Osteocyte (in vitro differentiated cells): ENCODE results near the gene FUT2. TPM values are rescaled to one million over a fixed set of nuclear protein-coding genes. Genes with fewer than 3 reads are reported as not detected.

Experiments
- DNase-seq: peaks from one replicate; pipeline ENCODE4 v3.0.0; 2021; ENCODE audit warnings: mixed read lengths; ENCODE audit not compliant: unreplicated experiment; ENCODE audit errors: extremely low spot score
- H3K27ac Mint-ChIP-seq: one replicate; pipeline ENCODE4 v1.8.0; 2021; ENCODE audit warnings: mild to moderate bottlenecking, mixed read lengths; ENCODE audit not compliant: unreplicated experiment
- H3K27me3 Mint-ChIP-seq: one replicate; pipeline ENCODE4 v1.8.0; 2021; ENCODE audit warnings: mixed read lengths; ENCODE audit not compliant: unreplicated experiment
- H3K36me3 Mint-ChIP-seq: one replicate; pipeline ENCODE4 v1.8.0; 2021; ENCODE audit warnings: mixed read lengths; ENCODE audit not compliant: unreplicated experiment
- H3K4me1 Mint-ChIP-seq: one replicate; pipeline ENCODE4 v1.8.0; 2021; ENCODE audit warnings: mixed read lengths; ENCODE audit not compliant: unreplicated experiment
- H3K4me3 Mint-ChIP-seq: one replicate; pipeline ENCODE4 v1.8.0; 2021; ENCODE audit warnings: mild to moderate bottlenecking, moderate library complexity, mixed read lengths; ENCODE audit not compliant: unreplicated experiment
- H3K9me3 Mint-ChIP-seq: one replicate; pipeline ENCODE4 v1.8.0; 2021; ENCODE audit warnings: mixed read lengths; ENCODE audit not compliant: unreplicated experiment
- CTCF ChIP-seq: fragments of 200-600 bp; sonication (generic); IDR thresholded peaks from 2 replicates; pipeline ENCODE4 v1.5.0; 2021; ENCODE audit warnings: antibody characterized with exemption, mild to moderate bottlenecking, moderate library complexity
- total RNA-seq: library from RNA; stranded (reverse); gene quantifications from 2 replicates; pipeline ENCODE4 v1.2.1, GENCODE V29; 2021

FUT2 gene
- total RNA-seq, 1 donor from 2014 or later = not detected

DNA sequence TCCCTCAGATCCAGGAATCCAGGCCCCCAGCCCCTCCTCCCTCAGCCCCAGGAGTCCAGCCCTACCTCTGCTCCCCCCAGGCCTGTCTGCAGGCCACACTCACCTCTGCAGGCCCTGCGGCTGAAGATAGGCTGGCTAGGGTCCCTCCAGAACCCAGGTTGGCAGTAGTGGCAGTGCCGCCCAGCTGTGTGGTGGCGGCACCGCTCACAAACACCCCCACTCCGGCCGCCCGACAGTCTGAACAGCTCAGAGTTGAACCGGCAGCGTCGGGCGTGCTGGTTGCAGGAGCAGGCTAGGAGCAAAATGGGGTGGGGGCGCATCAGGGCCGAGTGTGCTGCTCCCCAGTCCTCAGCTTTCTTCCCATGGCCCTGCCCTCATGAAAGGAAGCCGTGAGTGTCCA is 31.3 kb upstream of the FUT2 start:
- no peak for TF ChIP-seq CTCF

DNA sequence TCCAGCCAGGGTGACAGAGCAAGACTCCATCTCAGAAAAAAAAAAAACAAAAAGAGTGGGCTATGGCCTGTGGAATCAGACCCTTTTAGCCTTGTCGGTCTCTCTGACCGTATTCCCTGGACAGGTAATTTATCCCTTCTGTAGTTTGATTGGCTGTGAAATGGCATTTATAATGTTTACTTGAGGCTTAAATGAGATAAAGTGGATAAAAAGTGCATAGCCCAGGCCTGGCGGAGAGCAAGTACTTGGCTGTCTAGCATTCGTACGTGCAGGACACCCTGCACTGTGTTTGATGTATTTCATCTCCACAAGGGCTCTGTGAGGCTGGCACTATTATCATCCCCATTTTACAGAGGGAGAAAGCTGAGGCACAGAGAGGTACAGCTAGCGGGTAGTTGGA is 30.0 kb upstream of the FUT2 start:
- TF ChIP-seq CTCF = no peak
- H3K4me3 Mint-ChIP-seq = no peak overlapping the region
- no peak for DNase-seq

More for the DNA sequence above, 31.3 kb upstream of the FUT2 start:
- no peaks in the 10 kb centered on the region for H3K36me3 Mint-ChIP-seq
- no peak for DNase-seq
- H3K27ac Mint-ChIP-seq = no peak overlapping the region
- H3K27me3 Mint-ChIP-seq = no peaks in the 10 kb centered on the region
- no peak overlapping the region for H3K4me3 Mint-ChIP-seq
- peaks cover 4% of the 10 kb centered on the region for H3K4me1 Mint-ChIP-seq
- H3K9me3 Mint-ChIP-seq = no peaks in the 10 kb centered on the region

GRCh38 chr19:48668332-48668731 is 27.4 kb upstream of the FUT2 start:
- Mint-ChIP-seq H3K27ac (no peak overlapping the region), H3K4me3 (no peak overlapping the region), H3K9me3 (no peaks in the 10 kb centered on the region), H3K27me3 (no peaks in the 10 kb centered on the region), H3K36me3 (no peaks in the 10 kb centered on the region), H3K4me1 (no peaks in the 10 kb centered on the region)
- no peak for TF ChIP-seq CTCF
- DNase-seq = no peak

More for the DNA sequence above, 30.0 kb upstream of the FUT2 start:
- no peak overlapping the region for H3K27ac Mint-ChIP-seq
- no peaks in the 10 kb centered on the region for H3K9me3 Mint-ChIP-seq
- H3K27me3 Mint-ChIP-seq = no peaks in the 10 kb centered on the region
- H3K4me1 Mint-ChIP-seq = peaks cover 2% of the 10 kb centered on the region
- H3K36me3 Mint-ChIP-seq = no peaks in the 10 kb centered on the region

DNA sequence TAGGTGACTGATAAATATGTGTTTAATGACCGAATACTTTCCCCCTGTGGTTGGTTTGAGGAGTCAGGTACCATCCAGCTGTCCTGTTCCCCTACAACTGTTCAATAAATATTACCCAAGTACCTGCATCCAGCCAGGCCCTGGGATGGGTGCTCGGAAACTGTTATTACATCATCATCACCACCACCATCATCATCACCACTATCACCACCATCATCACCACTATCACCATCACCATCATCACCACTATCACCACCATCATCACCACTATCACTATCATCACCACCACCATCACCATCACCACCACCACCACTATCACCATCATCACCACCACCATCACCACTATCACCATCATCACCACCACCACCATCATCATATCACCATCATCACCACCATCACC is 27.0 kb upstream of the FUT2 start:
- Mint-ChIP-seq H3K27ac (no peak overlapping the region), H3K27me3 (no peaks in the 10 kb centered on the region), H3K4me1 (no peaks in the 10 kb centered on the region), H3K4me3 (no peak overlapping the region), H3K9me3 (no peaks in the 10 kb centered on the region), H3K36me3 (no peaks in the 10 kb centered on the region)
- no peak for TF ChIP-seq CTCF
- no peak for DNase-seq

DNA sequence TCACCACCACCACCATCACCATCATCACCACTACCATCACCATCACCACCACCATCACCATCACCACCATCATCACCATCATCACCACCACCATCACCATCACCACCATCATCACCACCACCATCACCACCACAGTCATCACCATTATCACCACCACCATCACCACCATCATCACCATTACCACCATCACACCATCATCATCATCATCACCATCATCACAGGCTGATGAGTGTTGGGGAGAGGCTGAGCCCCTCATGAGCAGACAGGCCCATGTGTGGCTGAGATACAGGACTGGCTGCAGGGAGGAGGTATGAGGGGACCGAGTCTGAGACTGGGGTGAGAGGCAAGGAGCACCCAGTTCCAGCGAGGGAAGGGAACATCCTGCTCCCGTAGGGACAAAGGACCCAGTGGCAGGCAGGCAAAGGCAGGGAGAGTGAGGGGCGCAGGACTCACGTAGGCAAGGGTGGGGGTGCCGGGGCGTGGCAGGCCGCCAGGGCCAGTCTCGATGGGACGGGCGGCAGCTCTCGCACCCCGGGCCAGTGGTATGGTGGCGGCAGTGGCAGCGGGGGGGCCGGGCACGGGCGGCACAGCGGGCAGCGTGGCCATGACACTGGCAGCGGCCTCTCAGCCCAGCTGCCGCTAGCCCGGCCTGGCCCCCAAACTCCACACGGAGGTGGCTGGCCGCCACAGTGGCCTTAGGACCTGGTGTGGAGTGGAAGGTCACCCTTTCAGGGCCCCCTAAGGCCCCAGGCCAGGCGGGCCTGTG is 25.7 kb upstream of the FUT2 start:
- DNase-seq = no peak
- no peaks in the 10 kb centered on the region for H3K4me1 Mint-ChIP-seq
- no peaks in the 10 kb centered on the region for H3K9me3 Mint-ChIP-seq
- TF ChIP-seq CTCF = no peak
- no peak overlapping the region for H3K27ac Mint-ChIP-seq
- H3K4me3 Mint-ChIP-seq = no peak overlapping the region
- no peaks in the 10 kb centered on the region for H3K27me3 Mint-ChIP-seq
- H3K36me3 Mint-ChIP-seq = no peaks in the 10 kb centered on the region
